GM18517 (cell line): ENCODE results near the gene PPP4R3A.

Experiments used
- ATAC-seq: cut with Tn5 transposase; IDR thresholded peaks from one replicate; pipeline ENCODE4 v1.9.1; 2021; ENCODE audit warnings: mild to moderate bottlenecking, moderate library complexity; ENCODE audit not compliant: unreplicated experiment

Gene PPP4R3A

DNA sequence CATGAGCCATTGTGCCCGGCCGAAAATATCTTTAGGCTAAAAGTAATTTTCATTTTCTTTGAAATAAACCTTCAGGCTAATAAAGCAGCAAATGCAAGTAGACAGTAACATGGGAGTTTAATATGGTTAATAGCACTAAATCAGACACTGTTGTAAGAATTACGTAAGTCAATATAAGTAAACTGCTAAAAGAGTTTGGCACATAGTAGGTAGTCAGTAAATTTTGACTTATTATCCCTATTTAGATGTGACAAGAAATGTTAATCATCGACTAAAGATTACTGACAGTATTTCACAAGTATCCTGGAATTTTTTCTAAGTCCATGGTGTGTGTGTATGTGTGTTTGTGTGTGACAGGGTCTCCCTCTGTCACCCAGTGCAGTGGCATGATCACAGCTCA lies 3.9 kb downstream of the PPP4R3A start:
- ATAC-seq: no peak

DNA sequence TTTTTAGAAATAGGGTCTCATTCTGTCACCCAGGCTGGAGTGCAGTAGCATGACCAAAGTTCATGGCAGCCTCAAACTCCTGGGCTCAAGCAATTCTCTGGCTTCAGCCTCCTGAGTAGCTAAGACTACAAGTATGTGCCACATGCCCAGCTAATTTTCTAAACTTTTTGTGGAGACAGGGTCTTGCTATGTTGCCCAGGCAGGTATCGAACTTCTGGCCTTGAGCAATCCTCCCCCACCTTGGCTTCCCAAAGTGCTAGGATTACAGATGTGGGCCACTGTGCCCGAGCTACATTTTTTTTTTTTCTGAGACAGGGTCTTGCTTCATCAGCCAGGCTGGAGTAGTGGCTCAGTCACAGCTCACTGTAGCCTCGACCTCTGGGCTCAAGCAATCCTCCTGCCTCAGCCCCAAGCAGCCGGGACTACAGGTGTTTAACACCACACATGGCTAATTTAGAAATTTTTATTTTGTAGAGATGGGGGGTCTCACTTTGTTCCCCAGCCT lies 7.1 kb downstream of the PPP4R3A start:
- ATAC-seq: no peak

DNA sequence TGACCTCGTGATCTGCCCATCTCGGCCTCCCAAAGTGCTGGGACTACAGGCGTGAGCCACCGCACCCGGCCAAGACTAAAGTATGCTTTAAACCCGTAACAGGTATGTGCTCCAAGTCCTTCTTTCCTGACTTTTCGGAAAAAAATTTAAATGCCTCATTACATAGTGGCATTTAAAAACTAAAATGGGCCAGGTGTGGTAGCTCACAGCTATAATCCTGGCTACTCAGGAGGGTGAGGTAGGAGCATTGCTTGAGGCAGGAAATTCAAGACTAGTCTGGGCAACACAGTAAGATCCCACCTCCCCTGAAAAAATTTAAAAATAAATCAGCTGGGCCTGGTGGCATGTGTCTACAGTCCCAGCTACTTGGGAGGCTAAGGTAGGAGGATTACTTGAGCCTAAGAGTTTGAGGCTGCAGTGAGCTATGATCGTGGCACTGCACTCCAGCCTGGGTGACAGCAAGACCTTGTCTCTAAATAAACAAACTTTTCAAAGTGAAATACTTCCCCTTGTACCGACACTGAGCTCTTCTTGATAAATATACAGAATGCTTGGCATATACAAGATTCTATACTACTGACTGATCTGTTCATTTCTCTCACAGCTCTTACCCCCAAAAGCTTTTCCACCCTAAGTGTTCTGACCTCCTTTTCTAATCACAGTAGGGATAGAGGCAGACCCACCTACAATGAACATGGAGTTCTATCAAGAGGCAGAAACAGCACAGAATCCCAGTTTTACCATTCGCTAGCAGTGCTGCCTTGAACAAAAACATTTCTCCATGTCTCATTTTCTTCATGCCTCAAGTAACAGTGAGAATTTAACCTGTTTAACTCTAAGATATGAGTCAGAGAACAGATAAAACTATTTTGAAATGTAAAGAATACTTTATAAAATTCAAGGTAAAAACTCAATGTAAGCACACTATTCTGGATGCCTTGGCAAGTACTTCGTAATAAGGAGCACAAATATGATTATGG lies 7.9 kb downstream of the PPP4R3A start:
- ATAC-seq: no peak

DNA sequence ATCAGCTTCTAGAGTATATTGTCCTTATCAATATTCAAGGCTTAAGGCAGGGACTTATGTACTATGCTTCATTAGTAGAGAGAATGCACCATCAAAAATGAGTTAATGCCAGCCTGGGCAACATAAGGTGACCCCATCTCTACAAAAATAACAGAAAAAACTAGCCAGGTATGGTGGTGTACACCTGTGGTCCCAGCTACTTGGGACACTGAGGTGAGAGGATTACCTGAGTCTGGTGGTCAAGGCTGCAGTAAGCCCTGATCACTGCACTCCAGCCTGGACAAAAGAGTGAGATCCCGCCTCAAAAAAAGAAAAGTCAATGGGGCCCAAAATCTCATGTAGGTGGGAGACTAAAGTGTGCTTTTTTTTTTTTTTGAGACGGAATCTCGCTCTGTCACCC lies 8.8 kb downstream of the PPP4R3A start:
- no peak for ATAC-seq

DNA sequence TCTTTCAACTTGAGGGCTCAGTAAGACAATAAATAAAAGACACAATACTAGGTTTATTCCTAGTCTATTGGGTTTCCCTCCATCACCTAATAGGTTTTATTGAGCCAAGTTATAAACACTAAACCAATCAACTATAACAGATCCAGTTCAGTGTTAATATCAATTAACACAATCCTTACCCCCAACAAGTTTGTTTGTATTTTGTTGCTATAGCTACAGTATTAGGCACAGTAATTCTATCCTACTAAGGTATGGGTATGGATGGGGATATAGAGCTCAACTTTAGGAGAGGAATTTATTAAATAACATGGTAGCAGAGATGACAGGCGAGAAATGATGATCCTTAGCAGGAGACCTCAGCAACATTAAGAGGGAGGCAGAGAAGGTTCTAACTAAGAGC lies 13.3 kb downstream of the PPP4R3A start:
- ATAC-seq: no peak

DNA sequence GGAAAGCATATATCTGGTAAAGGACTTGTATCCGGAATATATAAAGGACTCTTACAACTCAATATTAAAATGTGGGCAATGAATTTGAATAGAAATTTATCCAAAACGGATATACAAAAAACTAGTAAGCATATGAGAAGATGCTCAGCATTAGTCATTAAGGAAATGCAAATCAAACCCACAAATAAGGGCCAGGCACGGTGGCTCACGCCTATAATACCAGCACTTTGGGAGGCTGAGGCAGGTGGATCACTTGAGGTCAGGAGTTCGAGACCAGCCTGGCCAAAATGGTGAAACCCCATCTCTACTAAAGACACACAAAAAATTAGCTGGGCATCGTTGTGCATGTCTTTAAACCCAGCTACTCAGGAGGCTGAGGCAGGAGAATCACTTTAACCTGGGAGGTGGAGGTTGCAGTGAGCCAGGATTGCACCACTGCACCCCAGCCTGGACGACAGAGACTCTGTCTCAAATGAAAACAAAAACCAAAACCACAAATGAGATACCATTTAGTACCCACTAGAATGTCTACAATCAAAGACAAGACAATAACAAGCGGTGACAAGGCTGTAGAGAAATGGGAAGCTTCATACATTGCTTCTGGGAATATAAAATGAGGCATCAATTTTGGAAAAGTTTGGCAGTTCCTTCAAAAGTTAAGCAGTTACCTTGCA lies 15.6 kb downstream of the PPP4R3A start:
- ATAC-seq: peak; percentile 63

DNA sequence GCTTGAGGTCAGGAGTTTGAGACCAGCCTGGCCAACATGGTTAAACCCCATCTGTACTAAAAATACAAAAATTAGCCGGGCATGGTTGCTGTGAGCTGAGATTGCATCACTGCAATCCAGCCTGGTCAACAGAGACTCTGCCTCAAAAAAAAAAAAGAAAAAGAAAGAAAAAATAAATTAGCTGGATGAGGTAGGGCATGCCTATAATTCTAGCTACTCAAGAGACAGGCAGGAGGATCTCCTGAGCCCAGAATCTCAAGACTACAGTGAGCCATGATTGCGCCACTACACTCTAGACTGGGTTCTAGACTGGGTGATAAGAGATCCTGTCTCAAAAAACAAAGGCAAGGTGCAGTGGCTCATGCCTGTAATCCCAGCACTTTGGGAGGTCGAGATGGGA lies 16.9 kb downstream of the PPP4R3A start:
- ATAC-seq: no peak

DNA sequence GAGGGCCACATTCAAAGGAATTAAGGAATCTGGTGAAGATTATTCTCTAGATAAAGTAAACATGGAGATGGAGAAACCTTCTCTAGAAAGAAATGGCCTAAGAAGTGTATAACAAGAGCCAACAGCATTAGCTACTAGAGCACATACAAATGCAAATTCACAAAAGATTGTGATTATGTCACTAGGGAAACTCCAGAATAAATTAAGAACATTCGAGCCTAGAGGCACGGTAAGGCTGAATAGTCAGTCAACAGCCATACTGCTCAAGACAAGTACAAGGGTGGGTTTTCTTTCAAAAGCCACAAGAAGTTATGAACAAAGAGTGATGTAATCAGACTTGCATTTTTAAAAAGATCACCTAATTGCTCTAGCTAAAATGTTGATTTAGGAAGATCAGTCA lies 25.4 kb downstream of the PPP4R3A start:
- no peak for ATAC-seq

DNA sequence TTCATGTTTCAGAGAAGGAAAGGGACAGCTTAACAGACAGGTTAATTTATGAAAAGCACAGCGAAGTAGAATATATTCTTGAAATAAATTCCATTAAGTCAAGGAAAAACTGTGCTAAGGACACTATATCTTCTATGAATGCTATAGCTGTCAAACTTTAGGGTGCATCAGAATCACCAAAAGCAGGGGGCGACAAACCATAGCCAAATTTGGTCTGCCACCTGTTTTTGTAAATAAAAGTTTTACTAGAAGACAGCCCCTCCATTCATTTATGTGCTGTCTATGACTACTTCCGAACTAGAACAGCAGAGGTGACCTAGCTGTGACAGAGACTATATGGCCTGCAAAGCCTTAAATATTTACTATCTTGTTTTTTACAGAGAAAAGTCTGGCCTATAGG lies 25.9 kb downstream of the PPP4R3A start:
- no peak for ATAC-seq

DNA sequence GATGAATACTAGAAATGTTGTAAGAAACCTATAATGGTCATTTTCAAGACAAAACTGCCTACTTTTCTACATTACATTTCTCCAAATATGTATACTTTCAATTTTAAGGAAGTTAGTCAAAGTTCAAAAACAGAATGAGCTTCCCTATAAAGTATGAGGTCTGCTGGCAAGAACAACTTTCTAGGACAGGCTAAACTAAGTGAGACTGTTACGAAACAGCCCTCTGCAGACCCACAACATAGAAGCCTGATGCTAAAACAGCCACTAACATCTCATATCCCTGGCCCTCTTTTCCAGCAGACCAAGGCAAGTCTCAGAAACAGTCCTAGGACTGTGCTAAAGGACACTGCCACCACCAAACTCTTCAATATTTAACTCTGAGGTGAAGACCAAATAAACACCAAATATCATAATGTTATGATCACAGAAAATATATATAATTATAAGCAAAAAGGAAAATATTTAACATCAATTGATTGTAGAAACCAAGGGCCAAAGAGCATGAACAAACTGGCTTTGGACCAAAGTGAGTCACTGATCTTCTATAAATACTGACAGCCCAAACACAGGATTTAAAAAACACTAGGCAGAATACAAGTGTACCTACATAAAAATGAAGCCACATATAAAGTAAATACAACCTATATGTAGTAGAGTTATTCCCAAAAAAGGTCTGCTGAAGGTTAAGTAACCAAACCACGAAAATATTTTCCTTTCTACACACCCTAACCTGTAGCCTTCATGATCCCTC lies 27.7 kb downstream of the PPP4R3A start:
- no peak for ATAC-seq

DNA sequence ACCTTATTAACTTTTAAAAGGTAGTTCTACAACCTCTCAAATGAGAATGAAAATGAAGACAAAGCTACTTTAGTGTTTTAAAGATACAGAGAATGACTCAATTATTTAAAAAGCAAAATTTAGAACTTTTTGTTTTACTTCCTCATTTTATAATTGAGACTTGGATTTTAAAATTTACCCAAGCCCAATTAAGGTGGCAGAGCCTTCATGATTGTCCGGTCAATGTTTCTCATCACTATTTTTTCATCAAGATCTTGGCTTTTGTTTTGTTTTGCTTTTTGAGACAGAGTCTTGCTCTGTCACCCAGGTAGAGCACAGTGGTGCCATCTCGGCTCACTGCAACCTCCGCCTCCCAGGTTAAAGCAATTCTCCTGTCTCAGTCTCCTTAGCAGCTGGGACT lies 32.7 kb downstream of the PPP4R3A start:
- ATAC-seq: no peak

DNA sequence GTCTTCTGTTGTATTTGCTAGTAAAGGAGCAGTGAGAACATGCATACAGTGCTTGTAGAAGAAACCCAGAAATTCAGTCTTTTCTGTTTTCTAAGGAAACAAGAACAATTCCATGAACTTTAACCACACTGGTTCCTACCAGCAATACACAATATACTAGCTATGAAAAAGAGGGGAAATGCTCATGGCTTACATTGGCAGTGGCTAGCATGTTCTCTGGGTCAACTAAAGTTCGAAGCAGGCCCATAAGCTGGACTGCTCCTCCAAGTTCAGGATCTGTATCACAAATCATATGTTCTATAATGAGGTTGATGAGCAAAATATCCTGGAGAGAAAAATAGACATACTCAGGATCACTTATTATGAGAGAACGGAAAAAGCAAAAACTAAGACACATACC lies 37.1 kb downstream of the PPP4R3A start:
- no peak for ATAC-seq

DNA sequence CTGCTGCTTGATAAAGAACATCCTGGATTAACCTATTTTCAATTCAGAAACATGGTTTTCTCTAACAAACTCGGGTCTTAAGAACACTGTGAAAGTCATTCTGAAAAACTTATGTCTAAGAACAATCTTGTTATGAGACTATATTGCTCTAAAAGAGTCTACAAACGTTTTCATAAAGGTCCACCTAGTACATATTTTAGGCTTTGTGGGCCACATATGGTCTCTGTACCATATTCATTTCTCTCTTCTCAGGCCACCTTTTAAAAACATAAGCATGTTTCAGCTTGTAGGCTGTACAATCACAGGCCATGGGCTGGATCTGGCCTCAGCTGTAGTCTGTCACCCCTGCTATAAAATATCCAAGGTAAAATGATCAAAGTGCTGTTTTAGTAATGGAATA lies 39.9 kb downstream of the PPP4R3A start:
- ATAC-seq: no peak

DNA sequence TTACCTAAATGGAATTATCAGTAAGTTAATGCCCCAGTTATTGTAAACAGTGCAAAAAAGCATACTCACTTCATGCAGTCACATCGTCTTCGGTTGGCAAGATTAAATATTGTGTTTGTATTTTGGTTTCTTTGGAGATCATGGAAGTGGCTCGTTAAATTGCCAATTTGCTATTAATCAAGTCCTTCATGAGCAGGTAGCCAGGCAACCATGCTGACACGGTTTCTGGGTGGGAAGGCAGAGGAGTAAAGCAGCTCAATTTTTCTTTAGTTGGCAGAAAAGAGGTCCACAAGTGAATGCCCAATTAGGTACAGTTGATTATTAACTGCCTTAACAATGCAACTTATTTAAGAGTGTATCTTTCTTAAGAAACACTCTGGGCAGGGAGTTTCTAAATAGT lies 43.9 kb downstream of the PPP4R3A start:
- no peak for ATAC-seq

DNA sequence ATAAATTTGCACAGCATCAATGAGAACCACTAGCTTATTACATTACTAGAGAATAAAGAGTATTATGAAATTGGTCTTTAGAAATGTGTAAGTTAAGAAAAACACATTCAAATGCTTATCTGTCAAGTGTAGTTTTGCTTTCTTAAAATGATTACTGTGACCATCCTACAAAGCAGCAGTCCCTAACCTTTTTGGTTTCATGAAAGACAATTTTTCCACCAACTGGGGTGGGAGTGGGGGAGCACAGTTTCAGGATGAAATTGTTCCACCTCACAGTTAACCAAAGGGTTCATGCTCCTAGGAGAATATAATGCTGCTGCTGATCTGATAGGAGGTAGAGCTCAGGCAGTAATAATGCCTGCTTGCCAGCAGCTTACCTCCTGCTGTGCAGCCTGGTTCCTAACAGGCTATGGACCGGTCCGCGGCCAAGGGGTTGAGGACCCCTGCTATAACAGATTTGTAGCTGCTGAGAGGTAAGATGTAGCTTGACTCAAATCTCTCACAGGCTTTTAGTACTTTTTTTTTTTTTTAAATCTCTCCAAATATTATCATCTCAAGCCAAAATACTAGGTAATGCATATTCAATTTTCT lies 45.4 kb downstream of the PPP4R3A start:
- ATAC-seq: no peak

DNA sequence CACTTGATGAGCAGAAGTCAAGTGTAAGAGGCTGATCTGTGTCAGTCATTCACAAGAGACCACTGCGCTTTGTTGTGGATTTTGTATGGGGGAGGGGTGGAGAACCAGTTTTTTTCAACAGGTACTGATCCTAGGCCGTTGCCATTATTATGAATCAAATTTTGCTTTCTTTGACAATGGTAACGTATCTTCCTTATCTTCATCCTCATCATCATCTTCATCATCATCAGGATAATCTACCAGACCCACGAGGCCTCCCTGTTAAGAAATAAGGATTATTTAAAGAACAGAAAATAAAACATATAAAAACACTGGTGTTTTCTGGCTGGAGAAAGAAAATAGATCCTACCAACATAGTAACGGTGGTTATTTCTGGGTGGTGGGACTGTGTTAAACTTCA lies 51.5 kb downstream of the PPP4R3A start:
- no peak for ATAC-seq

DNA sequence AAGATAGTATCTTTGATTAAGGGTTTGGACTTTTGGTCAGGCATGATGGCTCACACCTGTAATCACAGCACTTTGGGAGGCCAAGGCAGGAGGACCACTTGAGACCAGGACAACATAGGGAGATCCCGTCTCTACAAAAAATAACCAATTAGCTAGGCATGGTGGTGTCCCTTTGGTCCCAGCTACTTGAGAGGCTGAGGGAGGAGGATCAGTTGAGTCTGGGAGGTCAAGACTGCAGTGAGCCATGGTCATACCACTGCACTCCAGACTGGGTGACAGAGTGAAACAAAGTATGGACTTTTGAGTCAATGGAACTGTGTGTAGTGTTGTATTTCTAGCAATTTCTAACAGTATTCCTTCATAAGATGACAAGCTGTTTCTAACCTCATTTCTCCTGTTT lies 53.8 kb downstream of the PPP4R3A start:
- no peak for ATAC-seq

DNA sequence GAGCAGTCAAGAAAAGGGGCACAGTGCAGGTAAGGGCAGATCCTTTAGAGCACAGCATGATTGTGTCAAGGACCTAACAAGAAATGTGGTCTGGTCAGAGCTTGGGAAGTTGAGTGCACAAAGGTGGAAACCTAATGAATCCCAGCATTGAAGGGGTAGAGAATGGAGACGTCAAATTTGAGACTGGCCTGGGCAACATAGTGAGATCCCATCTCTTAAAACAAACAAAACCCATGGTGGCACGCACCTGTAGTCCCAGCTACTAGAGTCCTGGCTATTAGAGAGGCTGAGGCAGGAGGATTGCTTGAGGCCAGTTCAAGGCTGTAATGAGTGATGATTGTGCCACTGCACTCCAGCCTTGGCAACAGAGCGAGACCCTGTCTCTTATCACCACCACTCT lies 55.5 kb downstream of the PPP4R3A start:
- no peak for ATAC-seq

DNA sequence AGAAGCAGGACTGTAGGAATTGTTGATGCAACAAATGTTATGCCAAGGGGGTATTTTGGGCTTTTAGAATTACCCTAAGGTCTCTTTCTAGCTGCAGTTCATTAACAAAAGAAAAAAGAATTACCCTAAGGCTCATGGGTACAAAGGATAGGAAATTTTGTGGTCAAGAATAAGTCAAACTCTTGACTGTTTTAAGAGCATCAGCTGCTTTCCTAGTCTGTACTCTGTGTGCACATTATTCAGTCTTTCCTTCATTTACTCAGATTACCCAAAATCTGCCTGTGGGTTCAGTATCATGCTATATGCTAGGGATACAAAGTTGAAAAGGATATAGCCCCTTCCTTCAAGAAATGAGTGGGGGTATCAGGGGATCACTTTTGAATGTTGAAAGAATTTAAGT lies 56.0 kb downstream of the PPP4R3A start:
- no peak for ATAC-seq

DNA sequence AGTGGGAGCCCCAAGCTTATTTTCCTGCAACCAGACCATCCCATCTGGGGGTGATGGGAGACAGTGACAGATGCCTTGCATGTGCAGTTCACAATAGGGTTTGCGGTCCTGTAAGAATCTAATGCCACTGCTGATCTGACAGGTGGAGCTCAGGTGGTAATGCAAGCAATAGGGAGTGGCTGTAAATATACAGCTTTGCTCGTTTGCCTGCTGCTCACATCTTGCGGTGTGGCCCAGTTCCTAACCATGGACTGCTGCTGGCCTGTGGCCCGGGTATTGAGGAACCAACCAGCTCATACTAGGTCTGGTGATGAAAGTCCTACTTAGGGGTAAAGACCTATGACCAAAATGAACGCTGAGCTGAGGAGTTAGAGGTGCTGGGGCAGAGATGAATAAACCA lies 56.4 kb downstream of the PPP4R3A start:
- ATAC-seq: no peak
